Measurements from ENCODE around the gene GPR152.
"Not testable (repeated sequence)": the region's sequence is repeated elsewhere in the genome, so short reads cannot be mapped to it uniquely, and the experiment has no call there.

GPR152 gene

GRCh38 chr11:67438158-67438902 lies 14.2 kb downstream of the GPR152 start:
- DNase-seq = no peak

GRCh38 chr11:67437809-67438157 lies 14.7 kb downstream of the GPR152 start:
- no peak for DNase-seq

GRCh38 chr11:67437082-67437808 lies 15.3 kb downstream of the GPR152 start, which contains the start of gene PTPRCAP:
PTPRCAP (minus strand) TSS chr11:67437682; CDS start chr11:67437619, 63 bp downstream.
- DNase-seq = no peak

- DNase-seq = peak; percentile 30
Measured at GRCh38 chr11:67436459-67437081, 16.0 kb downstream of the GPR152 start.

GRCh38 chr11:67435727-67436458 lies 16.6 kb downstream of the GPR152 start:
- no peak for DNase-seq

- no peak for DNase-seq
Measured at GRCh38 chr11:67435031-67435726, 17.4 kb downstream of the GPR152 start.

- no peak for DNase-seq
Measured at GRCh38 chr11:67434395-67434881, 18.1 kb downstream of the GPR152 start.

GRCh38 chr11:67433536-67434394 lies 18.8 kb downstream of the GPR152 start:
- no peak for DNase-seq

GRCh38 chr11:67432655-67433349 lies 19.7 kb downstream of the GPR152 start:
- DNase-seq = no peak

- no peak for DNase-seq
Measured at GRCh38 chr11:67431346-67432249, 20.9 kb downstream of the GPR152 start.

- no peak for DNase-seq
Measured at GRCh38 chr11:67429722-67430121, 22.8 kb downstream of the GPR152 start.

GRCh38 chr11:67429038-67429668 lies 23.4 kb downstream of the GPR152 start:
- no peak for DNase-seq

GRCh38 chr11:67428052-67429001 lies 24.2 kb downstream of the GPR152 start, which contains the start of gene RPS6KB2:
RPS6KB2 (plus strand) TSS chr11:67428494; CDS start chr11:67428546, 52 bp downstream.
- DNase-seq = peak; percentile 98

GRCh38 chr11:67427364-67427859 lies 25.1 kb downstream of the GPR152 start:
- not testable (repeated sequence) for DNase-seq

GRCh38 chr11:67423891-67424613 lies 28.5 kb downstream of the GPR152 start:
- no peak for DNase-seq

- no peak for DNase-seq
Measured at GRCh38 chr11:67423466-67423865, 29.1 kb downstream of the GPR152 start.

GRCh38 chr11:67422891-67423290 lies 29.6 kb downstream of the GPR152 start:
- DNase-seq = no peak

Measured in OCI-M1 (cell line).